ENCODE measurements around the gene OLIG3. TPM values are rescaled to one million over a fixed set of nuclear protein-coding genes. Genes with fewer than 3 reads are reported as not detected.

Gene OLIG3
- not detected in 2 replicates for total RNA-seq (2014; rRNA removed; shearing (Covaris generic))
- polyA plus RNA-seq (2015; cell fraction: cytosol; rRNA removed) = not detected in 2 replicates
- not detected in 2 replicates for polyA plus RNA-seq (2015; cell fraction: nucleus; rRNA removed)

- DNase-seq (ENCODE audit: low read depth, low spot score) = no peak
- in situ Hi-C loops (cut with HindIII; ENCODE audit: low pct_unique_long_range_greater_than_20kb, low sequenced_read_pairs) = no loop called here
Observed at GRCh38 chr6:137494281-137494987, at the start of gene OLIG3. Gene OLIG3, minus strand, starts transcription at chr6:137494394. Its CDS starts 224 bp downstream, at chr6:137494170.

- DNase-seq (ENCODE audit: low read depth, low spot score) = no peak
- in situ Hi-C loops (cut with HindIII; ENCODE audit: low pct_unique_long_range_greater_than_20kb, low sequenced_read_pairs) = no loop called here
Observed at GRCh38 chr6:137543114-137543513, 48.9 kb upstream of the OLIG3 start.

- in situ Hi-C loops (cut with HindIII; ENCODE audit: low pct_unique_long_range_greater_than_20kb, low sequenced_read_pairs) = no loop called here
- DNase-seq (ENCODE audit: low read depth, low spot score) = no peak
Observed at GRCh38 chr6:137542713-137543112, 48.5 kb upstream of the OLIG3 start.

GRCh38 chr6:137541534-137542063, 47.4 kb upstream of the OLIG3 start:
- no peak for DNase-seq (ENCODE audit: low read depth, low spot score)
- in situ Hi-C loops (cut with HindIII; ENCODE audit: low pct_unique_long_range_greater_than_20kb, low sequenced_read_pairs) = no loop called here

- in situ Hi-C loops (cut with HindIII; ENCODE audit: low pct_unique_long_range_greater_than_20kb, low sequenced_read_pairs) = no loop called here
- DNase-seq (ENCODE audit: low read depth, low spot score) = no peak
Observed at GRCh38 chr6:137536104-137536773, 42.0 kb upstream of the OLIG3 start.

- DNase-seq (ENCODE audit: low read depth, low spot score) = no peak
- in situ Hi-C loops (cut with HindIII; ENCODE audit: low pct_unique_long_range_greater_than_20kb, low sequenced_read_pairs) = no loop called here
Observed at GRCh38 chr6:137531376-137532092, 37.3 kb upstream of the OLIG3 start.

GRCh38 chr6:137530404-137530803, 36.2 kb upstream of the OLIG3 start:
- no peak for DNase-seq (ENCODE audit: low read depth, low spot score)
- in situ Hi-C loops (cut with HindIII; ENCODE audit: low pct_unique_long_range_greater_than_20kb, low sequenced_read_pairs) = no loop called here

GRCh38 chr6:137522831-137523230, 28.6 kb upstream of the OLIG3 start:
- DNase-seq (ENCODE audit: low read depth, low spot score) = no peak
- in situ Hi-C loops (cut with HindIII; ENCODE audit: low pct_unique_long_range_greater_than_20kb, low sequenced_read_pairs) = no loop called here

- DNase-seq (ENCODE audit: low read depth, low spot score) = no peak
- in situ Hi-C loops (cut with HindIII; ENCODE audit: low pct_unique_long_range_greater_than_20kb, low sequenced_read_pairs) = no loop called here
Observed at GRCh38 chr6:137522198-137522798, 28.1 kb upstream of the OLIG3 start.

- in situ Hi-C loops (cut with HindIII; ENCODE audit: low pct_unique_long_range_greater_than_20kb, low sequenced_read_pairs) = no loop called here
Observed at GRCh38 chr6:137520520-137520919, 26.3 kb upstream of the OLIG3 start.

GRCh38 chr6:137519629-137520176, 25.5 kb upstream of the OLIG3 start:
- in situ Hi-C loops (cut with HindIII; ENCODE audit: low pct_unique_long_range_greater_than_20kb, low sequenced_read_pairs) = no loop called here
- DNase-seq (ENCODE audit: low read depth, low spot score) = no peak

More at GRCh38 chr6:137520520-137520919, 26.3 kb upstream of the OLIG3 start:
- DNase-seq (ENCODE audit: low read depth, low spot score) = no peak

- in situ Hi-C loops (cut with HindIII; ENCODE audit: low pct_unique_long_range_greater_than_20kb, low sequenced_read_pairs) = no loop called here
- no peak for DNase-seq (ENCODE audit: low read depth, low spot score)
Observed at GRCh38 chr6:137518386-137518983, 24.3 kb upstream of the OLIG3 start.

- no peak for DNase-seq (ENCODE audit: low read depth, low spot score)
- in situ Hi-C loops (cut with HindIII; ENCODE audit: low pct_unique_long_range_greater_than_20kb, low sequenced_read_pairs) = no loop called here
Observed at GRCh38 chr6:137514418-137514817, 20.2 kb upstream of the OLIG3 start.

- DNase-seq (ENCODE audit: low read depth, low spot score) = no peak
- in situ Hi-C loops (cut with HindIII; ENCODE audit: low pct_unique_long_range_greater_than_20kb, low sequenced_read_pairs) = no loop called here
Observed at GRCh38 chr6:137512757-137513605, 18.8 kb upstream of the OLIG3 start.

GRCh38 chr6:137510923-137511322, 16.7 kb upstream of the OLIG3 start:
- no peak for DNase-seq (ENCODE audit: low read depth, low spot score)
- in situ Hi-C loops (cut with HindIII; ENCODE audit: low pct_unique_long_range_greater_than_20kb, low sequenced_read_pairs) = no loop called here

GRCh38 chr6:137498481-137499190, 4.4 kb upstream of the OLIG3 start:
- in situ Hi-C loops (cut with HindIII; ENCODE audit: low pct_unique_long_range_greater_than_20kb, low sequenced_read_pairs) = no loop called here
- DNase-seq (ENCODE audit: low read depth, low spot score) = no peak
